HG03439 (cell line): Measurements from ENCODE around the gene EAF1.
A peak's percentile ranks its signal among the peaks of the same experiment; 100 is the strongest.
"Not testable (repeated sequence)": the region's sequence is repeated elsewhere in the genome, so short reads cannot be mapped to it uniquely, and the experiment has no call there.

Source experiments
- ATAC-seq: cut with Tn5 transposase; IDR thresholded peaks from one replicate; pipeline ENCODE4 v1.9.1; 2021; ENCODE audit warnings: mild to moderate bottlenecking, moderate library complexity; ENCODE audit not compliant: unreplicated experiment

The EAF1 gene

GRCh38 chr3:15427182-15427880 is at the start of gene EAF1, which contains the start of gene METTL6:
TSS of gene EAF1 (plus strand) at chr3:15427598. CDS start at chr3:15427780, 182 bp downstream.
TSS of gene METTL6 (minus strand) at chr3:15427544. CDS start at chr3:15426511, 1,033 bp downstream.
- ATAC-seq, result peak; percentile 84

- ATAC-seq, result peak; percentile 92
Observed at GRCh38 chr3:15377961-15378791, 49.2 kb upstream of the EAF1 start.

GRCh38 chr3:15380980-15381890 is 46.2 kb upstream of the EAF1 start:
- ATAC-seq, result no peak

- ATAC-seq, result no peak
Observed at GRCh38 chr3:15382405-15382923, 44.9 kb upstream of the EAF1 start.

- ATAC-seq, result peak; percentile 72
Observed at GRCh38 chr3:15384510-15385237, 42.7 kb upstream of the EAF1 start.

- peak; percentile 8 for ATAC-seq
Observed at GRCh38 chr3:15385238-15385695, 42.1 kb upstream of the EAF1 start.

- ATAC-seq, result no peak
Observed at GRCh38 chr3:15385901-15386653, 41.3 kb upstream of the EAF1 start.

- ATAC-seq, result not testable (repeated sequence)
Observed at GRCh38 chr3:15386654-15386955, 40.8 kb upstream of the EAF1 start.

- ATAC-seq, result no peak
Observed at GRCh38 chr3:15387171-15387581, 40.2 kb upstream of the EAF1 start.

GRCh38 chr3:15387735-15388134 is 39.7 kb upstream of the EAF1 start:
- ATAC-seq, result no peak

GRCh38 chr3:15388335-15388734 is 39.1 kb upstream of the EAF1 start:
- ATAC-seq, result not testable (repeated sequence)

- no peak for ATAC-seq
Observed at GRCh38 chr3:15390460-15390859, 36.9 kb upstream of the EAF1 start.

GRCh38 chr3:15391007-15391406 is 36.4 kb upstream of the EAF1 start:
- ATAC-seq, result no peak

GRCh38 chr3:15393252-15393651 is 34.1 kb upstream of the EAF1 start:
- not testable (repeated sequence) for ATAC-seq

GRCh38 chr3:15398731-15399133 is 28.7 kb upstream of the EAF1 start:
- ATAC-seq, result not testable (repeated sequence)

- ATAC-seq, result no peak
Observed at GRCh38 chr3:15399970-15400369, 27.4 kb upstream of the EAF1 start.

- ATAC-seq, result no peak
Observed at GRCh38 chr3:15401936-15402335, 25.5 kb upstream of the EAF1 start.

- no peak for ATAC-seq
Observed at GRCh38 chr3:15403495-15403894, 23.9 kb upstream of the EAF1 start.

GRCh38 chr3:15403965-15404364 is 23.4 kb upstream of the EAF1 start:
- ATAC-seq, result no peak
